H1 (cell line): ENCODE results near the gene LENG1. TPM values are rescaled to one million over a fixed set of nuclear protein-coding genes. Genes with fewer than 3 reads are reported as not detected.

Experiments used
- FOSL1 ChIP-seq: IDR thresholded peaks from 2 replicates; pipeline ENCODE4 v1.6.1; 2011; ENCODE audit warnings: mild to moderate bottlenecking, low read depth, low read length, moderate library complexity; ENCODE audit not compliant: insufficient read depth
- JUN ChIP-seq: IDR thresholded peaks from 2 replicates; pipeline ENCODE4 v1.6.1; 2011; ENCODE audit warnings: low read depth, mild to moderate bottlenecking, improper control_type of control experiment, low read length
- RNF2 ChIP-seq: fragments of 200-900, 300-1000 bp; sonication (generic); IDR thresholded peaks from 2 replicates; pipeline ENCODE4 v1.7.1; 2016; ENCODE audit warnings: borderline replicate concordance, low read depth, mild to moderate bottlenecking, antibody characterized with exemption, low read length; ENCODE audit not compliant: poor library complexity, severe bottlenecking; ENCODE audit errors: missing control alignments
- SP4 ChIP-seq: IDR thresholded peaks from 2 replicates; pipeline ENCODE4 v1.6.1; 2012; ENCODE audit warnings: low read length, inconsistent platforms
- polyA plus RNA-seq, 7 experiments: library from polyadenylated mRNA; depleted of rRNA in 3 of 7; stranded (reverse) in 5 of 7; unstranded in 2 of 7; fragments of >200 nt in 5 of 7; fragments of 200-250 nt in 2 of 7; gene quantifications; 1 replicate in 5 of 7; 2 replicates in 1 of 7; 4 replicates in 1 of 7; pipeline versions ENCODE4 v1.2.1 to v1.2.3, GENCODE V29; 2011 to 2013; ENCODE audit warnings: missing spikeins in 2 of 7, mixed read lengths in 2 of 7
- total RNA-seq: library from RNA; stranded (reverse); fragmentation: NEBNext Ultra II Directional; extraction: Animal tissue kit (Norgen Biotek cat#: 25700); gene quantifications from 2 replicates; pipeline ENCODE4 v1.2.1, GENCODE V29; 2021
- TF ChIP-seq, protein P1 (sequence below): fragments of 300-600 bp; sonication (generic); IDR thresholded peaks from 2 replicates; pipeline ENCODE4 v1.7.1; 2012; ENCODE audit warnings: low read length, moderate library complexity, mild to moderate bottlenecking, inconsistent platforms; ENCODE audit not compliant: insufficient replicate concordance

LENG1 gene
- total and polyA plus RNA-seq, 2 of the 8 experiments (the other 6 are each of a cell fraction or from before 2014, with no cell fraction given) = 1.2 to 4.4 TPM

DNA sequence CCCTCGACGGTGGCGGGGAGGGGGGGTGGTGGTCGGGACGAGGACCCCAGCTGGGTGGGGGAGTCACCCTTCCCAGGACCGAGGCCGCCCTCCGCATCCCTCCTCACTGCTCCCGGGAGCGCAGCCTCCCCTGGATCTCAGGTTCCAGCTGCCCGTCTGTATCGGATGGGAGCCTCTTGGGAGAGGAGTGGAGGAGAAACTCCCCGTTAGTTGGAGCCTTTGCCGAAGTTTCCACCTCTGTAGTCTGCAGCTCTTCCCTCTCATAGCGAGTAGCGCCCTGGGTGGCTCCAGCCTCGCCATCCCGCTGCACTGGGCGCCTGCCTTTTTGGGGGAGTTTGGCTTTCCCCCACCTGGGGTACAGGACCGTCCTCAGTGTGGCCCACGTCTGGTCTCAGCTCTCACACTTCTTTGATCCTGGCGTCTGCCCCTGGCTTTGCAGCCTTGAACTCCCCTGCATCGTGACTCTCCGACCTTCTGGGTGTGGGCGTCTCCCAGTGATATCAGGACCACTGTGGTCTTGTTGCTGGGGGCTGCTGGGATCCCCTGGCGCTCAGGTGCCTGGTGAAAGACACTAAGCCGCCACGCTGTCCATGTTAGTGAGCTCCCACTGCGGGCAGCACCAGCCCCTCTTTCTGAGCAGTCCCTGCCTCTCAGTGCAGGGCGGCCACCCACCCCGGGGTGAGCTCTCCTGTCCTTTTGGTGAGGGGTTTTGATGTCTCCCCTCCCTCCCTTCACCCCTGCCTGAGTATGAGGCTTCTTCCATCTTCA, 20.8 kb downstream of the LENG1 start (continued):
- TF ChIP-seq, protein P1, sequence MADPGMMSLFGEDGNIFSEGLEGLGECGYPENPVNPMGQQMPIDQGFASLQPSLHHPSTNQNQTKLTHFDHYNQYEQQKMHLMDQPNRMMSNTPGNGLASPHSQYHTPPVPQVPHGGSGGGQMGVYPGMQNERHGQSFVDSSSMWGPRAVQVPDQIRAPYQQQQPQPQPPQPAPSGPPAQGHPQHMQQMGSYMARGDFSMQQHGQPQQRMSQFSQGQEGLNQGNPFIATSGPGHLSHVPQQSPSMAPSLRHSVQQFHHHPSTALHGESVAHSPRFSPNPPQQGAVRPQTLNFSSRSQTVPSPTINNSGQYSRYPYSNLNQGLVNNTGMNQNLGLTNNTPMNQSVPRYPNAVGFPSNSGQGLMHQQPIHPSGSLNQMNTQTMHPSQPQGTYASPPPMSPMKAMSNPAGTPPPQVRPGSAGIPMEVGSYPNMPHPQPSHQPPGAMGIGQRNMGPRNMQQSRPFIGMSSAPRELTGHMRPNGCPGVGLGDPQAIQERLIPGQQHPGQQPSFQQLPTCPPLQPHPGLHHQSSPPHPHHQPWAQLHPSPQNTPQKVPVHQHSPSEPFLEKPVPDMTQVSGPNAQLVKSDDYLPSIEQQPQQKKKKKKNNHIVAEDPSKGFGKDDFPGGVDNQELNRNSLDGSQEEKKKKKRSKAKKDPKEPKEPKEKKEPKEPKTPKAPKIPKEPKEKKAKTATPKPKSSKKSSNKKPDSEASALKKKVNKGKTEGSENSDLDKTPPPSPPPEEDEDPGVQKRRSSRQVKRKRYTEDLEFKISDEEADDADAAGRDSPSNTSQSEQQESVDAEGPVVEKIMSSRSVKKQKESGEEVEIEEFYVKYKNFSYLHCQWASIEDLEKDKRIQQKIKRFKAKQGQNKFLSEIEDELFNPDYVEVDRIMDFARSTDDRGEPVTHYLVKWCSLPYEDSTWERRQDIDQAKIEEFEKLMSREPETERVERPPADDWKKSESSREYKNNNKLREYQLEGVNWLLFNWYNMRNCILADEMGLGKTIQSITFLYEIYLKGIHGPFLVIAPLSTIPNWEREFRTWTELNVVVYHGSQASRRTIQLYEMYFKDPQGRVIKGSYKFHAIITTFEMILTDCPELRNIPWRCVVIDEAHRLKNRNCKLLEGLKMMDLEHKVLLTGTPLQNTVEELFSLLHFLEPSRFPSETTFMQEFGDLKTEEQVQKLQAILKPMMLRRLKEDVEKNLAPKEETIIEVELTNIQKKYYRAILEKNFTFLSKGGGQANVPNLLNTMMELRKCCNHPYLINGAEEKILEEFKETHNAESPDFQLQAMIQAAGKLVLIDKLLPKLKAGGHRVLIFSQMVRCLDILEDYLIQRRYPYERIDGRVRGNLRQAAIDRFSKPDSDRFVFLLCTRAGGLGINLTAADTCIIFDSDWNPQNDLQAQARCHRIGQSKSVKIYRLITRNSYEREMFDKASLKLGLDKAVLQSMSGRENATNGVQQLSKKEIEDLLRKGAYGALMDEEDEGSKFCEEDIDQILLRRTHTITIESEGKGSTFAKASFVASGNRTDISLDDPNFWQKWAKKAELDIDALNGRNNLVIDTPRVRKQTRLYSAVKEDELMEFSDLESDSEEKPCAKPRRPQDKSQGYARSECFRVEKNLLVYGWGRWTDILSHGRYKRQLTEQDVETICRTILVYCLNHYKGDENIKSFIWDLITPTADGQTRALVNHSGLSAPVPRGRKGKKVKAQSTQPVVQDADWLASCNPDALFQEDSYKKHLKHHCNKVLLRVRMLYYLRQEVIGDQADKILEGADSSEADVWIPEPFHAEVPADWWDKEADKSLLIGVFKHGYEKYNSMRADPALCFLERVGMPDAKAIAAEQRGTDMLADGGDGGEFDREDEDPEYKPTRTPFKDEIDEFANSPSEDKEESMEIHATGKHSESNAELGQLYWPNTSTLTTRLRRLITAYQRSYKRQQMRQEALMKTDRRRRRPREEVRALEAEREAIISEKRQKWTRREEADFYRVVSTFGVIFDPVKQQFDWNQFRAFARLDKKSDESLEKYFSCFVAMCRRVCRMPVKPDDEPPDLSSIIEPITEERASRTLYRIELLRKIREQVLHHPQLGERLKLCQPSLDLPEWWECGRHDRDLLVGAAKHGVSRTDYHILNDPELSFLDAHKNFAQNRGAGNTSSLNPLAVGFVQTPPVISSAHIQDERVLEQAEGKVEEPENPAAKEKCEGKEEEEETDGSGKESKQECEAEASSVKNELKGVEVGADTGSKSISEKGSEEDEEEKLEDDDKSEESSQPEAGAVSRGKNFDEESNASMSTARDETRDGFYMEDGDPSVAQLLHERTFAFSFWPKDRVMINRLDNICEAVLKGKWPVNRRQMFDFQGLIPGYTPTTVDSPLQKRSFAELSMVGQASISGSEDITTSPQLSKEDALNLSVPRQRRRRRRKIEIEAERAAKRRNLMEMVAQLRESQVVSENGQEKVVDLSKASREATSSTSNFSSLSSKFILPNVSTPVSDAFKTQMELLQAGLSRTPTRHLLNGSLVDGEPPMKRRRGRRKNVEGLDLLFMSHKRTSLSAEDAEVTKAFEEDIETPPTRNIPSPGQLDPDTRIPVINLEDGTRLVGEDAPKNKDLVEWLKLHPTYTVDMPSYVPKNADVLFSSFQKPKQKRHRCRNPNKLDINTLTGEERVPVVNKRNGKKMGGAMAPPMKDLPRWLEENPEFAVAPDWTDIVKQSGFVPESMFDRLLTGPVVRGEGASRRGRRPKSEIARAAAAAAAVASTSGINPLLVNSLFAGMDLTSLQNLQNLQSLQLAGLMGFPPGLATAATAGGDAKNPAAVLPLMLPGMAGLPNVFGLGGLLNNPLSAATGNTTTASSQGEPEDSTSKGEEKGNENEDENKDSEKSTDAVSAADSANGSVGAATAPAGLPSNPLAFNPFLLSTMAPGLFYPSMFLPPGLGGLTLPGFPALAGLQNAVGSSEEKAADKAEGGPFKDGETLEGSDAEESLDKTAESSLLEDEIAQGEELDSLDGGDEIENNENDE = no peak
- TF ChIP-seq FOSL1 (no peak), JUN (no peak), SP4 (no peak), RNF2 (no peak)
- TF ChIP-seq, all 59 proteins: peak for 0
